COLO829 (cell line): ENCODE results near the gene DVL1.

Experiments
- DNase-seq: peaks from one replicate; pipeline ENCODE4 v3.0.0; 2012; ENCODE audit warnings: low spot score

Gene DVL1

GRCh38 chr1:1355416-1355815 lies 6.2 kb upstream of the DVL1 start:
- no peak for DNase-seq

- DNase-seq: no peak
Measured at GRCh38 chr1:1354271-1355247, 5.3 kb upstream of the DVL1 start.

- no peak for DNase-seq
Measured at GRCh38 chr1:1353389-1354151, 4.4 kb upstream of the DVL1 start.

GRCh38 chr1:1352786-1353388 lies 3.7 kb upstream of the DVL1 start:
- no peak for DNase-seq

GRCh38 chr1:1351511-1352427 lies 2.6 kb upstream of the DVL1 start:
- DNase-seq: no peak

GRCh38 chr1:1348420-1349255 lies 580 bp downstream of the DVL1 start:
- no peak for DNase-seq

- no peak for DNase-seq
Measured at GRCh38 chr1:1347663-1348419, 1.4 kb downstream of the DVL1 start.

- DNase-seq: no peak
Measured at GRCh38 chr1:1347026-1347595, 2.1 kb downstream of the DVL1 start.

- no peak for DNase-seq
Measured at GRCh38 chr1:1346501-1346890, 2.7 kb downstream of the DVL1 start.

GRCh38 chr1:1345860-1346500 lies 3.2 kb downstream of the DVL1 start:
- DNase-seq: no peak

GRCh38 chr1:1345384-1345783 lies 3.8 kb downstream of the DVL1 start:
- DNase-seq: no peak

- DNase-seq: no peak
Measured at GRCh38 chr1:1344655-1345361, 4.4 kb downstream of the DVL1 start.

- no peak for DNase-seq
Measured at GRCh38 chr1:1343811-1344421, 5.3 kb downstream of the DVL1 start.

- DNase-seq: no peak
Measured at GRCh38 chr1:1342584-1343115, 6.6 kb downstream of the DVL1 start.

- no peak for DNase-seq
Measured at GRCh38 chr1:1342061-1342562, 7.1 kb downstream of the DVL1 start.

- DNase-seq: no peak
Measured at GRCh38 chr1:1341549-1342021, 7.6 kb downstream of the DVL1 start.

- DNase-seq: no peak
Measured at GRCh38 chr1:1340791-1341548, 8.2 kb downstream of the DVL1 start.
